ENCODE results near the gene XPO1. TPM values are rescaled to one million over a fixed set of nuclear protein-coding genes. Genes with fewer than 3 reads are reported as not detected.
A peak's percentile ranks its signal among the peaks of the same experiment; 100 is the strongest.

The XPO1 gene
- total and polyA plus RNA-seq, 12 donors = 48.6 to 137 (median 79.1) TPM

DNA sequence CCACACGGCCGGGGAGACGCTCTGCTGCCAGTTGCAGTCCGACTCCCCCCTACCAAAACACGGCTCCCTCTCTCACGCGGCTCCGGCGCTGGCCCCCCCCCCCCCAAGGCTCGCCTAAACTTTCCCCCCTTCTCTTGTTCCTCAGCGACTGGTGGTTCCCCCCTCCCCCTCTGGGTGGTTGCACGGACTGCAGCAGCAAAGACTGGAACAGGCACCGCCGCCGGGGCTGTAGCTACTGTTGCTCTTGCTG lies 281 bp downstream of the XPO1 start:
- TF ChIP-seq POLR2A (IDR thresholded peaks at IDR 0.05) = peak in 1 of 2 donors; percentile 62
- TF ChIP-seq, protein P1, sequence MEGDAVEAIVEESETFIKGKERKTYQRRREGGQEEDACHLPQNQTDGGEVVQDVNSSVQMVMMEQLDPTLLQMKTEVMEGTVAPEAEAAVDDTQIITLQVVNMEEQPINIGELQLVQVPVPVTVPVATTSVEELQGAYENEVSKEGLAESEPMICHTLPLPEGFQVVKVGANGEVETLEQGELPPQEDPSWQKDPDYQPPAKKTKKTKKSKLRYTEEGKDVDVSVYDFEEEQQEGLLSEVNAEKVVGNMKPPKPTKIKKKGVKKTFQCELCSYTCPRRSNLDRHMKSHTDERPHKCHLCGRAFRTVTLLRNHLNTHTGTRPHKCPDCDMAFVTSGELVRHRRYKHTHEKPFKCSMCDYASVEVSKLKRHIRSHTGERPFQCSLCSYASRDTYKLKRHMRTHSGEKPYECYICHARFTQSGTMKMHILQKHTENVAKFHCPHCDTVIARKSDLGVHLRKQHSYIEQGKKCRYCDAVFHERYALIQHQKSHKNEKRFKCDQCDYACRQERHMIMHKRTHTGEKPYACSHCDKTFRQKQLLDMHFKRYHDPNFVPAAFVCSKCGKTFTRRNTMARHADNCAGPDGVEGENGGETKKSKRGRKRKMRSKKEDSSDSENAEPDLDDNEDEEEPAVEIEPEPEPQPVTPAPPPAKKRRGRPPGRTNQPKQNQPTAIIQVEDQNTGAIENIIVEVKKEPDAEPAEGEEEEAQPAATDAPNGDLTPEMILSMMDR (IDR thresholded peaks at IDR 0.05) = no peak
- H3K4me1 ChIP-seq (replicated peaks in 1 of 2) = peaks cover 19 to 34% of the 10 kb centered on the region in 2 donors
- peak overlapping the region; percentile 86 to 99 (median 92) for H3K27ac ChIP-seq
- intact Hi-C loops (cut with DNase I) = no loop called here
- 0 to 2% (median 0%) methylated on average over 5 to 15 of the region's 15 CpGs for WGBS, 4 donors
- no peaks in the 10 kb centered on the region for H3K9me3 ChIP-seq (replicated peaks in 1 of 3)
- no peaks in the 10 kb centered on the region for H3K36me3 ChIP-seq (replicated peaks in 1 of 2)
- no peak for DNase-seq
- peak overlapping the region; percentile 56 to 71 (median 65) for H3K4me3 ChIP-seq
- H3K27me3 ChIP-seq = no peaks in the 10 kb centered on the region

DNA sequence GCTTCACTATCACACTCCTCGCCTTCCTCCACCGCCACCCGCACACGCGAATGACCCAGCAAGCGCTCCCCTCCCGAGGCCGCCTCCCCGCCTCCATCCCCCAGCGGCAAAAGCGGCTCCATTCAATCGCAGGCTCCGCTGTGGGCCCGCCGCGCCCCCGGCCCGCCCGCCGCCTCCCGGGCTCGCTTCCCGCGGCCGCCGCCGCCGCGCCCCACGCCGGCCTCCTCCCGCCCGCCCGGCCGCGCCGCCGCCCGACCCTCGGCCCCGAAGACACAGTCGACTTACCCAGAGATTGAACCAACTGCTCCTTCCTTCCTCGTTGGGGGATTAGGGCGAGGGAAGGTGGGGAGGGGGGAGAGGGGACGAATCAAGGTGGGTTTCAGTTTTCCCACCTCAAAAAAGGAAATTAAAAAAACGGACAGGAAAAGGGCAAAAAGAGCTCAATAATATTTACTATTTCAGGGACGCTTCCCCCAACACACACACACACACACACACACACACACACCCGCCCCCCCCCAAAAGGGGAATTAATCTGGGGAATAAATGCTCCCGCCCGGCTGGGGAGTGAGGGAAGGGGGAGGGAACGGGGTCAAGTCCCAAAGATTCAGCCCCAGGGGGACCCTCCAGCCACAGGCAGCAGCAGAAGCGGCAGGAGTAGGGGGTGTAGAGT lies 743 bp downstream of the XPO1 start:
- peak overlapping the region; percentile 37 to 82 (median 60) for H3K4me3 ChIP-seq
- H3K27ac ChIP-seq = peak overlapping the region; percentile 86 to 99 (median 92)
- no peaks in the 10 kb centered on the region for H3K9me3 ChIP-seq (replicated peaks in 1 of 3)
- H3K4me1 ChIP-seq (replicated peaks in 1 of 2) = peaks cover 19 to 34% of the 10 kb centered on the region in 2 donors
- DNase-seq = peak in 3 of 7 donors; percentile 52 to 66 (median 59)
- WGBS, 4 donors = 0 to 3% (median 1%) methylated on average over 16 to 52 of the region's 52 CpGs
- H3K27me3 ChIP-seq = no peaks in the 10 kb centered on the region
- TF ChIP-seq, protein P1 (IDR thresholded peaks at IDR 0.05) = no peak
- intact Hi-C loops (cut with DNase I) = no loop called here
- H3K36me3 ChIP-seq (replicated peaks in 1 of 2) = no peaks in the 10 kb centered on the region

DNA sequence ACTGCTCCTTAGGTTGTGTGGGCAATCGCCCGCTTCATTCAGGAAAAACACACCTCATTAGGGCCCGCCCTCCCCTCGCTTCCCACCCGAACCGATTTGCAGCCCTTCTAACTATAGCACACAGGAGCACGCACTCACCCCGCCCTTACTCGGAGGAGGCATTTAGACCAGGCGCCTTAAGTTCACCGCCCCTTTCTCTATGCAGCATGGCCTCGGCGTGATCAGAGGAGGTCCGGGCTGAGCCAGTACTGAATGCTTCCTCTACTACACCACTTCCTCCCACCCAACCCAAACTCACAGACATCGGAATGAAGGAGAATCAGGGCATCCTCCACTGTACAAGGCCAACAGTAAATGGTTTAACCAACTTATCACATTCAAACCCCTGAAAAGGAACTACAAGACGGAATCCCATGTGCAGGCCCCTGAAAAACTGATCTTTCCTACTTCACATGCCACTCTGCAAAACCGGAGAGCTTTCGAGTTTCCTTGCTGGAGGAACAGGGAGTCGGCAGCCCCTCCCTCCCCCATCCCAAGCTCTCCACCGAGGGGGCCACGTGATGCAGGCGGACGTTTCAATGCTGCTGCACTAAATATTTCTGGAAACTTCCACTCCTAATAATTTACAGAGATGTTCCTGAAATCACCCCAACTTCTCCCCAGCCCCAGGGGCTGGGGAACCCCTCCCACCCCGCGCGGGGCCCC lies 1.4 kb downstream of the XPO1 start:
- Histone ChIP-seq H3K36me3 (replicated peaks in 1 of 2) (no peaks in the 10 kb centered on the region), H3K4me3 (peak overlapping the region in 3 of 4 donors; percentile 37 to 82 (median 56)), H3K27me3 (no peaks in the 10 kb centered on the region), H3K4me1 (replicated peaks in 1 of 2) (peaks cover 19 to 36% of the 10 kb centered on the region in 2 donors), H3K27ac (peak overlapping the region; percentile 61 to 99 (median 92)), H3K9me3 (replicated peaks in 1 of 3) (no peaks in the 10 kb centered on the region)
- DNase-seq = peak; percentile 82 to 93 (median 89)
- intact Hi-C loops (cut with DNase I) = no loop called here
- 0 to 1% (median 0%) methylated on average over 21 to 26 of the region's 26 CpGs for WGBS, 4 donors
- peak; percentile 19 to 73 for TF ChIP-seq POLR2A (IDR thresholded peaks at IDR 0.05)
- TF ChIP-seq, protein P1 (IDR thresholded peaks at IDR 0.05) = no peak

DNA sequence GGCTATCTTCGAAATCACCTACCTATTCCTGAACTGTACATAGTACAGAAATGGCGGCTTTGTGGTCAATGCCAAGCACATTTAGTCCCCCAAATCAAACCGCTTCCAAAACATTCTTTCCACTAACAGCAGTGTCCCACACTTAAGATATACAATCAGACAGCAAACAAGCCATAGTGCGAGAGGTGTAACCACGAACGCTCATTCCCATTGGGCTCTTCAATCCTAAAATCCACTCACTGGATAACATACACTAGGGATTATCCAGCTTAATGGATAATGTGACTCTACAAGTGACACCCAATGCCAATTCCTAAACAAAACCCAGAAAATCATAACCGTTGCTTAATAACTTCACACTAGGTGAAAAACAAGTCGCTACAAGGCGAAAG lies 2.0 kb downstream of the XPO1 start:
- Histone ChIP-seq H3K27me3 (no peaks in the 10 kb centered on the region), H3K4me3 (peak overlapping the region in 3 of 4 donors; percentile 37 to 82 (median 56)), H3K36me3 (replicated peaks in 1 of 2) (no peaks in the 10 kb centered on the region), H3K4me1 (replicated peaks in 1 of 2) (peaks cover 19 to 42% of the 10 kb centered on the region in 2 donors), H3K27ac (peak overlapping the region; percentile 61 to 99 (median 92)), H3K9me3 (replicated peaks in 1 of 3) (no peaks in the 10 kb centered on the region)
- WGBS, 4 donors = 0 to 2% (median 1%) methylated on average over 9 of the region's 9 CpGs
- DNase-seq = no peak
- intact Hi-C loops (cut with DNase I) = no loop called here
- no peak for TF ChIP-seq POLR2A (IDR thresholded peaks at IDR 0.05)
- TF ChIP-seq, protein P1 (IDR thresholded peaks at IDR 0.05) = no peak
